Measurements from ENCODE around the gene PTGES3L.
A peak's percentile ranks its signal among the peaks of the same experiment; 100 is the strongest.

The PTGES3L gene

DNA sequence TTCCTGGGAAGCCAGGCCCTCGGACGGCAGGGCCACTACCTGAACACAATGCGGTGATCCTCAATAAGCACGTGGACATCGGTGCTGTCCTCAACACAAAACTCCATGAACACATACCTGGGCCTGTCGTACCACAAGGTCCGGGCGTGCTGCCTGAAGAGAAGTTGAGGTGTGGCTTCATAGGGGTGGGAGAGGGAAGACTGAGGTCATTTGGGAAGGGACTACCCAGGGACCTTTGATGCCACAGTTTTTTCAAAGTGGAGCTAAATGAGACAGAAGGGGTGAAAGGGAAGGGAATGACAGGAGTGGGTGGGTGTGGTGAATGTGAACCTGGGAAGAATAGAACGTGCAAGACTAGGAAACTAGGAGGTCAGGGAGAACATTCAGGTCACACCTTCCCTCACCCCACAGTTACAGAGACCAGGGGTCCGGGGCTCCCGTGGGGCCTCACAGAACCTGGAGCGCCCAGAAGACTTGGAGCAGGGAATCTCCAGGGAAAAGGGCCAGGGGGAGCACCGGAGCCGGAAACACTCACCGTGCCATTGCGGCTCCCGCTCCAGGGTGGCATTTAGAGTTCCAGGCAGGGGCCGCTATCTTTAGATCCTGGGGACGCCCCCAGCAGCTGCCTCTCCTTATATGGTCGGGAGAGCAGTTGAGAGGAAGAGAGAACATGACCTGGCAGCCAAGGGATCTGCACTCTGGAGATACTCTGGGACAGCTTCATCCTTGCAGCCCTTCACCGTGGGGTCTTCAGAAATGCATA, at the start of gene PTGES3L:
Gene PTGES3L, minus strand, starts transcription at position 570 of the 763 bp plus-strand sequence. Its CDS starts 27 bp downstream, at position 543.
- peak; percentile 65 for DNase-seq (ENCODE audit: low spot score)

GRCh38 chr17:43028221-43028861, 48.5 kb upstream of the PTGES3L start:
- DNase-seq (ENCODE audit: low spot score), result no peak

DNA sequence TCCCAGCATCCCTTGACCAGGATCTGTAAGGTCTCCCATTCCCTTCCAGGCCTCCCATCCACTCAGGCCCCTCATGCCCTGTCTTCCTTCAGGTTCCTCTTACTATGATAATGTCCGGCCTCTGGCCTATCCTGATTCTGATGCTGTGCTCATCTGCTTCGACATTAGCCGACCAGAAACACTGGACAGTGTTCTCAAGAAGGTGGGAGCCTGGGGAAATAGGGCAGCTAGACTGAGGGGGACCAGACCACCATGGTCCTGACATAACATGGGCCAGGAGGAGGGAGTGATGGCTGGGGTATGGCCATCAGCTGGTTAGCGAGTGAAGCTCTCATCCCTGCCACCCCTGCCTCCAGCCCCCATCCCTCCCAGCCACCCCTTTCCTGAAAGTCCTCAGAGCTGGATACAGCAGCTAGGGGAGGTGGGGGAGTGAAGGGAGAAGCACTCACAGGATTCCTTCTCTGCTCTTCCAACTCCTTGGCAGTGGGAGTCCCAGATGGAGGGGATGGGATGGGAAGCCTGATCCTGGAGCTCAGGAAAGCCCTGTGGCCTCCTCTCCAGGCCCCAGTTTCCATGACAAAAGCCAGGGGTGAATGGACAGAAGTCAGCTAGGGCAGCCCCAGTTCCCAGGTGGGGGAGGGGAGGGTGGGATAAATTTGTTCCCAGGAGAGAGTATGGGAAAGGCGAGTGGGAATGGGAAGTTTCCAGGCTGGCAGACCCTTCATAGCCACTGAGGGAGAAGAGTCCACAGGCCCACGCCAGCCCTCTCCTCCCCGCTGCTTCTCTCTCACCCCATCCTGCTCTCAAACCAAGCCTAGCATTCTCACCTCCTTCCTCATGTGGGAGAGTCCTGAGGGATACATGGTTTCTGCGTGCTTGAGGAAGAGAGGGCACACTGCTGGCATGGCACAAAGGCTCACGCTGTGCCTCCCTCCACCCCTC, 47.5 kb upstream of the PTGES3L start:
- no peak for DNase-seq (ENCODE audit: low spot score)

DNA sequence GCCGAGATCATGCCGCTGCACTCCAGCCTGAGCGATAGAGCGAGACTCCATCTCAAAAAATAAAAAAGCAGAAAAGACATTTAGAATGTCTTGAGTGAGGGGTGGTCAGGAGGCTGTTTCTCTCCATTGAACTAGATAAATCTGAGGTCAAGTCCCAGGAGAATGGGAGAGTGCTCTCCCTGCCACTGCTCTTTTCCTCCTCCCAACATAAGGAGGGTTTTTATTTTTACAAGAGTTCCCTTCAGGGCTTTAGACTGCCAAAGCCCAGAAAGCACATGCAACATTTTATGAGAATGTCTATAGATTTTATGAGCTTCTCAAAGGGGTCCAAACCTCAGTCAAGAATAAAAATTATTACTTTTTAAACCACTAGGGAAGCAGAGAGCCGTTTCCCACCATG, 46.7 kb upstream of the PTGES3L start:
- DNase-seq (ENCODE audit: low spot score), result no peak

GRCh38 chr17:43025766-43026537, 46.1 kb upstream of the PTGES3L start:
- no peak for DNase-seq (ENCODE audit: low spot score)

DNA sequence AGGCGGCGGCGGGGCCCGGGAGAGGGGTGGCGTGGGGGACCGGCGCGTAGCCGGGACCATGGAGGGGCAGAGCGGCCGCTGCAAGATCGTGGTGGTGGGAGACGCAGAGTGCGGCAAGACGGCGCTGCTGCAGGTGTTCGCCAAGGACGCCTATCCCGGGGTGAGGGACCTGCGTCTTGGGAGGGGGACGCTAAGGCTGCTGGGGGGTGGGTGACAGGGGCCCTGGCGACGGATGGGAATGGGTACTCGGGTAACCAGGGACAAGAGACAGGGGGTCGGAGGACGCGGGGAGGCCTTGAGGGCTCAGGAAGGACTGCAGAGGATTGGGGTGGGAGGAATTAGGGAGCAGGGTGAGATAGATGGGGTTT, 45.4 kb upstream of the PTGES3L start:
- no peak for DNase-seq (ENCODE audit: low spot score)

GRCh38 chr17:43024407-43025289, 44.8 kb upstream of the PTGES3L start, which contains the start of gene RND2:
Gene RND2 (plus strand): TSS chr17:43025231. CDS start chr17:43025348, 117 bp downstream.
- DNase-seq (ENCODE audit: low spot score), result peak; percentile 98

DNA sequence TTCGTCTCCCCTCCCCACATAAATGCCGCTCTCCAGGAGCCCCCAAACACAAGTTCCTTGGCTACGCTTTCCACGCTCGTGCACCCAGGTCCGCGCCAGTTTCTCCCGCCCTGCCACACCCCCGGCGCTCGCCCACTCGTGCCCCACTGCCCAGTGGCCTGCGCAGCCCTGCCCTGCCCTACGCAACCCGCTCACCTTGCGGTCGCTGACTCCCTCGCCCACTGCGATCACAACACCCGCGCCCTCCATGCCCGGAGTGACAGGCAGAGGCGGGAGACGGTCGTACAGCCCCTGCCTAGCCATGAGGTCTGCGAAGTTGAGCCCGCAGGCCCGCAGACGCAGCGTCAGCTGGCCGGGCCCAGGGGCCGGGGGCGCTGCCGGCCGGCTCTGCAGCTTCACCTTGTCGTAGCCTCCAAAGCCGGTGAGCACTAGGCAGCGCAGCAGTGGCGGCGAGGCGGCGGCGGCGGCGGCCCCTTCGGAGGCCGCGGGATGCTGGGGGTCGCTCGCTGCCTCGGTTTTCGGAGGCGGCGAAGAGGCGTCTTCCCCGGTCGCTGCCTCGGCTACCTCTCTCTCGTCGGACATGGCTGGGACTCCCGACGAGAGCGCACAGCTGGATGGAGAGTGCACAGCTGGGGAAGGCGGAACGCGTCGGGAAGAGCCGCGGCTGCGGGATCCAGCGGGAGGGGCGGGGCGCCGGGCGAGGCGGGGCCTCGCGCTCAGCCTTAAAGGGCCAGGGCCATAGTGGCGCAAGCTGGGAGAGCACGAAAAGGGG, 42.0 kb upstream of the PTGES3L start, which contains the start of gene VAT1:
Gene VAT1, minus strand, starts transcription at position 645 of the 772 bp plus-strand sequence. Its CDS starts 63 bp downstream, at position 582.
- peak; percentile 91 for DNase-seq (ENCODE audit: low spot score)

- peak; percentile 83 for DNase-seq (ENCODE audit: low spot score)
Observed at GRCh38 chr17:43020789-43021740, 41.2 kb upstream of the PTGES3L start.

DNA sequence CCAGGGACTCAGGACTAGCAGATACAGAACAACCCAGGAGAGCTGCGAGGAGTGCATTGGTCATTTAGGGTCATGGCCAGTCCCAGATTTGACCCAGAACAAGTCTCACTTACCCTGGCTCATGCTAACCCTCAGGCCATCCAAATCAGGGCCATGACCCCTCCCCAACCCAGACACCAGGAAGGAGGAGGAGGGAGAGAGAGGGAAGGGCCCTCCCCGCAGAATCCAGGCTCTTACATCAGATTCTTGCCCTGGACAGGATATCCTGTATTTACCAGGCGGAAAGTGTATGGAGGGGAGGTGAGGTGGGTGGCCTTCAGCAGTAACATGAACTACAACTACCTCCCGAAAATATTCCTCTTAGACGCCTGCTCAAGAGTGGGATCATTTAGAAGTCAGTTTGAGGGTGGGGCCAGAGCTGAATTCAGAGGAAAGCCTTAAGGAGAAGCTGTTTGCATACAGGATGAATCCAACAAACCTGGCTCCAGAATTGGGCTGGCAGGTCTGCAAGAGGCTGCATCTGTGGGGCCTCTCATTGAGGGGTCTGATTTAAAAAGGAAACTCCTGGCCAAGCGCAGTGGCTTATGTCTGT, 40.2 kb upstream of the PTGES3L start:
- no peak for DNase-seq (ENCODE audit: low spot score)

GRCh38 chr17:43019418-43019817, 39.5 kb upstream of the PTGES3L start:
- DNase-seq (ENCODE audit: low spot score), result peak; percentile 36

GRCh38 chr17:43018932-43019331, 39.1 kb upstream of the PTGES3L start:
- DNase-seq (ENCODE audit: low spot score), result no peak

DNA sequence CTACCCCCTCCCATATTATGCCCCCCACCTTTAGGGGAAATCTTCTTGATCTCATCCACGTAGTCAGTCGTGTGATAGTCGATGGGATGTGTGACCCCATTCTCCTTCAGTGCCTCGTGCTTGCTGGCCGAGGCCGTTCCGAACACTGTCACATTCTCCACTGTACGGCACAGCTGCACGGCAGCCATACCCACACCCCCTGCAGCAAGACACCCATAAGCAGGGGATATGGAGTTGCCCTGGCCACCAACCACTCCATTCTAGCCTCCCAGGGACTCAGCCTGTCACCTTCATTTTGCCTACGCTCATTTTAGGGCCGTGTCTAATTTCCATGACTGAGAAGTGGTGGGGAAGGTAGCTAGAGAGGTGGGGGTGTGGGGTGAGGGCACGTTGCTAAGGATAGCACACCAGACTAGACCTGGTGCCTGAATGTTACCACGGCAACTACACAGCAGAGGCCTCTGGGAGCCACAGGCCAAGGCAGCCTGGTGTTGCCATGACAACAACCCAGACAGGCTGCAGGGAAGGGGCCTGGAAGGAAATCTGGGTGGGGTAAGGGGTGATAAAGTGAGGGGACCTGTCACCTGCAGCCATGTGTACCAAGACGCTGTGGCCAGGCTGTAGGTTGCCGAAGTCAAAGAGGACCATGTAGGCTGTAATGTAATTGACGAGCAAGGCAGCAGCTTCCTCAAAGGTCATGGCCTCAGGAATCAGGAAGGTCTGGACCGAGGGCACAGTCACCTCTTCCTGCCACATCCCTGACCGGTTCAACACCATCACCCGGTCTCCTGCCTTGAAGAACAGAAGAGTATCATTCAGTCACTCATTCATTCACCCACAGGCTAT, 38.4 kb upstream of the PTGES3L start:
- DNase-seq (ENCODE audit: low spot score), result no peak

GRCh38 chr17:43016216-43016615, 36.3 kb upstream of the PTGES3L start:
- DNase-seq (ENCODE audit: low spot score), result no peak

DNA sequence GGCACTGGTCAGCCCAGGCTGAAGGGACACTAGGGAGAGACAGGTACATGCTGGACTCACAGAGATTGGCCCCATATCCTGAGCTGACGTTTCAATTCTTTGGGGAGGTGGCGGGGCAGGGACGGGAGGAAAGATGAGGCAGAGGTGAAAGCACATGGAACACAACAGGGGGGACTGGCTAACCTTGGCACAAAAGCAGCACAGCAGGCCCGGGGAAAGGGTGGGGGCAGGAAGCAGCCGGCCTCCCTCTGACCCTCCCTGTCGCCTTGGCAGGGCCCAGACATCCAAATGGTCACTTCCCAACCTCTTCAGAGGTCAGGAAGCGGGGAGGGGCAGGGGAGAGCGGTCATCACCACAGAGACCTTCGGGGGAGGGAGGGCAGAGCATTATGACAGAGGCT, 35.7 kb upstream of the PTGES3L start:
- DNase-seq (ENCODE audit: low spot score), result no peak

- no peak for DNase-seq (ENCODE audit: low spot score)
Observed at GRCh38 chr17:43014649-43015542, 35.0 kb upstream of the PTGES3L start.
